Caco-2 (cell line): ENCODE data around the gene LRP5. TPM values are rescaled to one million over a fixed set of nuclear protein-coding genes. Genes with fewer than 3 reads are reported as not detected.
"Not testable (repeated sequence)": the region's sequence is repeated elsewhere in the genome, so short reads cannot be mapped to it uniquely, and the experiment has no call there.

Source experiments
- BruUV-seq: library from RNA; stranded (reverse); fragments of 400-500 nt; replicated peaks from 2 replicates; lab custom pipeline; 2021; lab: Mats Ljungman, UMichigan
- CTCF ChIA-PET: fragments of 300-600 bp; sonication (Branson Sonifier 250); formaldehyde crosslinking; loops from one replicate; lab custom pipeline; 2022; ENCODE audit warnings: antibody characterized with exemption; lab: Charles Lee
- POLR2A ChIA-PET: fragments of 300-600 bp; sonication (Branson Sonifier 250); formaldehyde crosslinking; loops from one replicate; lab custom pipeline; 2022; ENCODE audit warnings: antibody characterized with exemption; lab: Charles Lee
- DNase-seq, 2 experiments: peaks; one replicate each; pipeline versions ENCODE4 v3.0.0 to v3.0.0-alpha.2; 2020 to 2022
- H3K27me3 ChIP-seq: replicated peaks from 2 replicates; pipeline ENCODE4 v1.6.0; 2011; ENCODE audit warnings: low read length; ENCODE audit not compliant: control insufficient read depth, insufficient read depth
- H3K36me3 ChIP-seq: 2 replicates; pipeline ENCODE4 v1.5.1; 2011; ENCODE audit warnings: low read length; ENCODE audit not compliant: control insufficient read depth, insufficient read depth
- H3K4me1 ChIP-seq: fragments of 250-450 bp; sonication (Bioruptor Pico); 2 replicates; pipeline ENCODE4 v1.5.1; 2020; ENCODE audit warnings: mild to moderate bottlenecking
- H3K4me3 ChIP-seq: 2 replicates; pipeline ENCODE4 v1.5.1; 2011; ENCODE audit warnings: low read depth, mild to moderate bottlenecking, control low read depth, low read length
- H3K9me3 ChIP-seq: fragments of 250-450 bp; sonication (Bioruptor Pico); 2 replicates; pipeline ENCODE4 v1.5.1; 2020; ENCODE audit warnings: mild to moderate bottlenecking, moderate library complexity
- H3K27ac Mint-ChIP-seq: one replicate; pipeline ENCODE4 v1.8.0; 2022; ENCODE audit warnings: mixed read lengths; ENCODE audit not compliant: unreplicated experiment
- H3K27me3 Mint-ChIP-seq: one replicate; pipeline ENCODE4 v1.8.0; 2022; ENCODE audit warnings: mixed read lengths; ENCODE audit not compliant: insufficient read depth, unreplicated experiment
- H3K36me3 Mint-ChIP-seq: one replicate; pipeline ENCODE4 v1.8.0; 2022; ENCODE audit warnings: mild to moderate bottlenecking, mixed read lengths; ENCODE audit not compliant: insufficient read depth, unreplicated experiment
- H3K4me1 Mint-ChIP-seq: one replicate; pipeline ENCODE4 v1.8.0; 2022; ENCODE audit warnings: low read depth, mixed read lengths; ENCODE audit not compliant: unreplicated experiment
- H3K4me3 Mint-ChIP-seq: one replicate; pipeline ENCODE4 v1.8.0; 2022; ENCODE audit warnings: mild to moderate bottlenecking, moderate library complexity, mixed read lengths; ENCODE audit not compliant: unreplicated experiment
- H3K9me3 Mint-ChIP-seq: one replicate; pipeline ENCODE4 v1.8.0; 2022; ENCODE audit warnings: mixed read lengths; ENCODE audit not compliant: unreplicated experiment
- intact Hi-C: fragments of 100-400 bp; cut with micrococcal nuclease; formaldehyde crosslinking; loops from one replicate; pipeline ENCODE4 v1.10.0; 2022; ENCODE audit not compliant: unreplicated experiment
- total RNA-seq: library from RNA; stranded (reverse); gene quantifications from 2 replicates; pipeline ENCODE4 v1.2.3, GENCODE V29; 2022
- TF ChIP-seq, protein P1 (sequence below), 2 experiments: fragments of 200-600 bp in 1 of 2; IDR thresholded peaks; 1 replicate in 1 of 2; 2 replicates in 1 of 2; pipeline versions ENCODE4 v1.5.1 to v1.8.0; 2011 to 2022; ENCODE audit warnings: antibody characterized with exemption in 1 of 2, control low read depth in 1 of 2, inconsistent platforms in 1 of 2, low read depth in 1 of 2, low read length in 1 of 2, mild to moderate bottlenecking in 1 of 2, moderate library complexity in 1 of 2; ENCODE audit not compliant: insufficient read depth in 1 of 2, severe bottlenecking in 1 of 2, unreplicated experiment in 1 of 2

Gene LRP5
- total RNA-seq, 1 experiment from 2014 or later: 94.3 TPM

GRCh38 chr11:68279676-68280075, 32.7 kb upstream of the LRP5 start:
- TF ChIP-seq, protein P1, sequence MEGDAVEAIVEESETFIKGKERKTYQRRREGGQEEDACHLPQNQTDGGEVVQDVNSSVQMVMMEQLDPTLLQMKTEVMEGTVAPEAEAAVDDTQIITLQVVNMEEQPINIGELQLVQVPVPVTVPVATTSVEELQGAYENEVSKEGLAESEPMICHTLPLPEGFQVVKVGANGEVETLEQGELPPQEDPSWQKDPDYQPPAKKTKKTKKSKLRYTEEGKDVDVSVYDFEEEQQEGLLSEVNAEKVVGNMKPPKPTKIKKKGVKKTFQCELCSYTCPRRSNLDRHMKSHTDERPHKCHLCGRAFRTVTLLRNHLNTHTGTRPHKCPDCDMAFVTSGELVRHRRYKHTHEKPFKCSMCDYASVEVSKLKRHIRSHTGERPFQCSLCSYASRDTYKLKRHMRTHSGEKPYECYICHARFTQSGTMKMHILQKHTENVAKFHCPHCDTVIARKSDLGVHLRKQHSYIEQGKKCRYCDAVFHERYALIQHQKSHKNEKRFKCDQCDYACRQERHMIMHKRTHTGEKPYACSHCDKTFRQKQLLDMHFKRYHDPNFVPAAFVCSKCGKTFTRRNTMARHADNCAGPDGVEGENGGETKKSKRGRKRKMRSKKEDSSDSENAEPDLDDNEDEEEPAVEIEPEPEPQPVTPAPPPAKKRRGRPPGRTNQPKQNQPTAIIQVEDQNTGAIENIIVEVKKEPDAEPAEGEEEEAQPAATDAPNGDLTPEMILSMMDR (IDR thresholded peaks at IDR 0.05; ENCODE audit: insufficient read depth in 1 of 2, low read depth in 1 of 2, low read length in 1 of 2, severe bottlenecking in 1 of 2, unreplicated experiment in 1 of 2): no peak
- intact Hi-C loops: loop anchor here (10.0 kb wide), 1 partner anchor 165 kb away; no protein-coding TSS in a partner anchor
- H3K27ac Mint-ChIP-seq: no peak overlapping the region
- no peaks in the 10 kb centered on the region for H3K27me3 Mint-ChIP-seq
- no peak overlapping the region for H3K4me3 Mint-ChIP-seq
- Histone ChIP-seq H3K27me3 (no peaks in the 10 kb centered on the region), H3K9me3 (0 out of 2 replicates have a peak, but pooled peaks cover 3% of the 10 kb centered on the region), H3K4me1 (peaks cover 16% of the 10 kb centered on the region), H3K36me3 (no peaks in the 10 kb centered on the region), H3K4me3 (no peak overlapping the region)
- DNase-seq: no peak
- H3K36me3 Mint-ChIP-seq: no peaks in the 10 kb centered on the region
- peaks cover 8% of the 10 kb centered on the region for H3K4me1 Mint-ChIP-seq
- ChIA-PET CTCF (interaction anchor here (0.8 kb wide), 1 partner anchor 19 kb away, joined by 3 read pairs; no protein-coding TSS in a partner anchor), POLR2A (interaction anchor here (0.6 kb wide), 1 partner anchor 91 kb away, joined by 3 read pairs; no protein-coding TSS in a partner anchor)
- BruUV-seq: no TSS peak
- H3K9me3 Mint-ChIP-seq: peaks cover 9% of the 10 kb centered on the region

DNA sequence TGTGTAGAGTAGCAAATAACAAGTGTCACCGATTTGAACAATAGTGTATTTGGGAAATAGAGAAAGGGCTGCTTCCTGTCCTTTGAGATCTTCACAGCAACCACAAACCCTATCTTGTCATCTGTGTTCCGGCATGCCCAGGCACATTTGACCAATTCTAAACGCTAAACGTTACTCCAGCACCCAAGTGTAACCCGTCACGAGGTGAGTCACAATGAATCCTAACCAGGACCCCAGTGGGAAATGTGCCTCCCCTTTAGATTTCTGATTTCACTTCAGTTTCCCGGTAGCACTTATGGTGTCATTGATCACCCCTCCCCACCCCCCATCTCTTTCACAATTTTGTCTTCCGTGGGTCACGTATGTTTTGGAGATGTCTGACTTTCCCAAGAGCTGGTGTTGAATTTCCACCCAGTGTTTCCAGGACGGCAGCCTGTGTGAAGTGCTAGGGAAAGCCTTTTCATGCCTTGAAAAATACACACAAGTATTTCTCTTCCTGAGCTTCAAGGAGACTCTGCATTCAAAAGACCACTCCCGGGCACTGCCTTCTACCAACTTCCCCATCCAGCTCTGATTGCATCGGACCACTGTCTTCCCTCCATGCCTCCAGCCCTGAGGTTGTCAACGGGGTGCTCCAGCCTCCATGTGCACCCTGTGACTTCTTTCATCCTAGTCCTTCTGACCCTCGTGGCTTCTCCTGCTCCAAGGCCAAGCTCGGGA, 30.1 kb upstream of the LRP5 start:
- POLR2A ChIA-PET: interaction anchor here (0.6 kb wide), 1 partner anchor 891 kb away, joined by 3 read pairs; no protein-coding TSS in a partner anchor
- CTCF ChIA-PET: no interaction called here

GRCh38 chr11:68282861-68283230, 29.5 kb upstream of the LRP5 start:
- no peaks in the 10 kb centered on the region for H3K36me3 Mint-ChIP-seq
- peak in 1 of 2 experiments; percentile 32 for DNase-seq
- H3K27ac Mint-ChIP-seq: no peak overlapping the region
- ChIA-PET CTCF (no interaction called here), POLR2A (interaction anchor here (0.6 kb wide), 1 partner anchor 891 kb away, joined by 3 read pairs; no protein-coding TSS in a partner anchor)
- H3K9me3 Mint-ChIP-seq: peaks cover 14% of the 10 kb centered on the region
- no peaks in the 10 kb centered on the region for H3K27me3 ChIP-seq
- TF ChIP-seq, protein P1 (IDR thresholded peaks at IDR 0.05; ENCODE audit: insufficient read depth in 1 of 2, low read depth in 1 of 2, low read length in 1 of 2, severe bottlenecking in 1 of 2, unreplicated experiment in 1 of 2): no peak
- no peak overlapping the region for H3K4me3 Mint-ChIP-seq
- no TSS peak for BruUV-seq
- no peaks in the 10 kb centered on the region for H3K4me1 Mint-ChIP-seq
- no peak overlapping the region for H3K4me3 ChIP-seq
- H3K27me3 Mint-ChIP-seq: no peaks in the 10 kb centered on the region
- intact Hi-C loops: no loop called here
- no peaks in the 10 kb centered on the region for H3K36me3 ChIP-seq
- H3K9me3 ChIP-seq: 0 out of 2 replicates have a peak, but pooled peaks cover 7% of the 10 kb centered on the region
- H3K4me1 ChIP-seq: no peaks in the 10 kb centered on the region

More for the DNA sequence above, 30.1 kb upstream of the LRP5 start:
- H3K9me3 Mint-ChIP-seq: peaks cover 14% of the 10 kb centered on the region
- BruUV-seq: no TSS peak
- Histone ChIP-seq H3K27me3 (no peaks in the 10 kb centered on the region), H3K9me3 (0 out of 2 replicates have a peak, but pooled peaks cover 7% of the 10 kb centered on the region), H3K36me3 (no peaks in the 10 kb centered on the region), H3K4me3 (no peak overlapping the region), H3K4me1 (no peaks in the 10 kb centered on the region)
- TF ChIP-seq, protein P1 (IDR thresholded peaks at IDR 0.05; ENCODE audit: insufficient read depth in 1 of 2, low read depth in 1 of 2, low read length in 1 of 2, severe bottlenecking in 1 of 2, unreplicated experiment in 1 of 2): no peak
- H3K4me3 Mint-ChIP-seq: no peak overlapping the region
- no peak overlapping the region for H3K27ac Mint-ChIP-seq
- no peaks in the 10 kb centered on the region for H3K36me3 Mint-ChIP-seq
- H3K27me3 Mint-ChIP-seq: no peaks in the 10 kb centered on the region
- intact Hi-C loops: no loop called here
- DNase-seq: peak in 1 of 2 experiments; percentile 19
- no peaks in the 10 kb centered on the region for H3K4me1 Mint-ChIP-seq

DNA sequence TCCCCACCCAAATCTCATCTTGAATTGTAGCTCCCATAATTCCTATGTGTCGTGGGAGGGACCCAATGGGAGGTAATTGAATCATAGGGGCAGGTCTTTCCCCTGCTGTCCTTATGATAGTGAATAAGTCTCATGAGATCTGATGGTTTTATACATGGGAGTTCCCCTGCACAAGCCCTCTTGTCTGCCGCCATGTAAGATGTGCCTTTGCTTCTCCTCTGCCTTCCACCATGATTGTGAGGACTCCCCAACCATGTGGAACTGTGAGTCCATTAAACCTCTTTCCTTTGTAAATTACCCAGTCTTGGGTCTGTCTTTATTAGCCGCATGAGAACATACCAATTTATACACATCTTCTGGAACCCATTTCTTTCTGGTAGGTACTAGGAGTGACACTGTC, 27.8 kb upstream of the LRP5 start:
- H3K36me3 Mint-ChIP-seq: not testable (repeated sequence)

More for the DNA sequence above, 27.8 kb upstream of the LRP5 start:
- H3K27ac Mint-ChIP-seq, H3K4me1 Mint-ChIP-seq, CTCF ChIA-PET, BruUV-seq, intact Hi-C loops, H3K4me1 ChIP-seq, POLR2A ChIA-PET, H3K27me3 ChIP-seq, H3K27me3 Mint-ChIP-seq, H3K4me3 Mint-ChIP-seq, H3K36me3 ChIP-seq, H3K4me3 ChIP-seq: not testable (repeated sequence)
- peak in 1 of 2 experiments; percentile 14 for DNase-seq
- peaks cover 16% of the 10 kb centered on the region; the same call in 1 of the 2 replicates for H3K9me3 ChIP-seq
- peaks cover 14% of the 10 kb centered on the region for H3K9me3 Mint-ChIP-seq
